Measurements from ENCODE around the gene ZNF778.

The ZNF778 gene

GRCh38 chr16:89217388-89218191 is at the start of gene ZNF778:
Gene ZNF778 (plus strand): TSS chr16:89217703. CDS start chr16:89221128, 3,425 bp downstream.
- DNase-seq (ENCODE audit: low spot score): peak; percentile 96

DNA sequence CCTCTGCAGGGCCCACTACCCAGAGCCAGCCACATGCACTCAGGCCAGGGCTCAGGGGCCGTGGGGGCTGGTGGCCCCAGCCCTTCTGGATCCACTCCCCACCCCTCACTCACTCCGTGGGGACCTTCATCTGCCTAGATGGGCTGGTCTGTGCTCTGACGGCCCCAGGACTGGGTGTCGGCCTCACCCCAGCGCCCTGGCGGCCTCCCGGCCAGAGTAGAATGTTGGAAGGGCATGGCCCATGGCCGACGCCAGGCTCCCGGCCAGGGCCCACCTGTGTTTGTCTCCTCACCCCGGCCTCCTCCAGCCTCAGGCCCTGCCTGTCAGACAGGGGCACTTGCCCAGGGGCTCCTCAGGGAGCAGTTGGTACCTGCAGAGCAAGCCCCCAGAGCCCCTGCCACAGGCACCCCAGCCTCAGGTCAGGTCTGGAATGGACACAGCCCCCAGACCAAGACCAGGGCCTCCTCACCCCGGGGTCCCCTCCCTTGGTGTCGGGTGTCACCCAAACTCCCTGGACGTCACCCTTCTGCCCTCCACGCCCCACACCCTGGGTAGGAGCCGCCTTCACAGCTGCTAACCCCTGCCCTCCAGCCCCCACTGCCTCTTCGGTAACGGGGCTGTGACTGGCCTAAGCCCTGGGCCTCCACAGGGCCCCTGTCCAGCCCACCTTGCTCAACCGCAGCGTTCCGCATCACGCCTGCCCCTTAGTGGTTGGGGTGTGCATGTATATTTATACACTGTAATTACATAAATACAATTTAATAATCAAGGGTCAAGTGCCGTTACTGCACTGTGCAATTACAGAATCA is 48.9 kb upstream of the ZNF778 start:
- no peak for DNase-seq (ENCODE audit: low spot score)

- DNase-seq (ENCODE audit: low spot score): no peak
Measured at GRCh38 chr16:89169778-89170177, 47.7 kb upstream of the ZNF778 start.

DNA sequence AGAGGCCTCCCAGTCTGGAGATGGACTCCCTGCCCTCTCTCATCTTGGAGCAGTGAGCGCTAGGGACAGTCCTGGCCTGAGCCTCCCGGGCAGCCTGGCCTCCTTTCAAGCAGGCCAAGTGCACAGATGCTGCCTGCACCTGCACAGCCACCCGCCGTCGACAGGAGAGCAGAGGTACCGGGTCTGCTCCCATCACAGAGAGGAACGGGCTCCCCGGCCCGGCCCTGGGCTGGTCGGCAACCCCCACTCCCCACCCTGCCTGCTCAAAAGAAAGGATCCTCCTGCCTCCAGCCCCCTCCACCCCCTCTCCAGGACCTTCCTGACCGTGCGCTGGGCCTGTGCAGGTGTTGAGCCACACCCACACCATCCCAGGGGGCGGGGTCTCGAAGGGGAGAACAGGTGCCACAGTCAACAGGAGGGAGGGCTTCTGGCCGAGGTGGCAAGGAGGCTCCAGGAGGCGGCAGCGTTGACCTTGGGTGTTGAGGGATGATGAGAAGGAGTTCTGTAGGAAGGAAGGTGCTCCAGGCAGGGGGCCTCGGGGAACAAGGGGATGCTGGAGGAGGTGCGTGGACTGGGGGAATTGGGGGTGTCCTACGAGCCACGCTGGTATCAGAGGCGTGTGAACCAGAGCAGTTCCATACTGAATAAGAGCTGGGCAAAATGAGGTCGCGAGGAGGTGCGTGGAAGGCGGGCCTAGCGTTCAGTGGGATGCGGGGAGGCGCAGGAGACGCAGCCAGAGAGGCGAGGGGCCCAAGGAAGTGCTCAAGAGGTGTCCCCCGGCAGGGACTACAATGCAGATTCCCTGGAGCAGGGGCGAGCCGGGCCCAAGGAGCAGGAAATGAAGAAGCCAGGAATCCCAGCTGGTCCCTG is 46.9 kb upstream of the ZNF778 start:
- no peak for DNase-seq (ENCODE audit: low spot score)

DNA sequence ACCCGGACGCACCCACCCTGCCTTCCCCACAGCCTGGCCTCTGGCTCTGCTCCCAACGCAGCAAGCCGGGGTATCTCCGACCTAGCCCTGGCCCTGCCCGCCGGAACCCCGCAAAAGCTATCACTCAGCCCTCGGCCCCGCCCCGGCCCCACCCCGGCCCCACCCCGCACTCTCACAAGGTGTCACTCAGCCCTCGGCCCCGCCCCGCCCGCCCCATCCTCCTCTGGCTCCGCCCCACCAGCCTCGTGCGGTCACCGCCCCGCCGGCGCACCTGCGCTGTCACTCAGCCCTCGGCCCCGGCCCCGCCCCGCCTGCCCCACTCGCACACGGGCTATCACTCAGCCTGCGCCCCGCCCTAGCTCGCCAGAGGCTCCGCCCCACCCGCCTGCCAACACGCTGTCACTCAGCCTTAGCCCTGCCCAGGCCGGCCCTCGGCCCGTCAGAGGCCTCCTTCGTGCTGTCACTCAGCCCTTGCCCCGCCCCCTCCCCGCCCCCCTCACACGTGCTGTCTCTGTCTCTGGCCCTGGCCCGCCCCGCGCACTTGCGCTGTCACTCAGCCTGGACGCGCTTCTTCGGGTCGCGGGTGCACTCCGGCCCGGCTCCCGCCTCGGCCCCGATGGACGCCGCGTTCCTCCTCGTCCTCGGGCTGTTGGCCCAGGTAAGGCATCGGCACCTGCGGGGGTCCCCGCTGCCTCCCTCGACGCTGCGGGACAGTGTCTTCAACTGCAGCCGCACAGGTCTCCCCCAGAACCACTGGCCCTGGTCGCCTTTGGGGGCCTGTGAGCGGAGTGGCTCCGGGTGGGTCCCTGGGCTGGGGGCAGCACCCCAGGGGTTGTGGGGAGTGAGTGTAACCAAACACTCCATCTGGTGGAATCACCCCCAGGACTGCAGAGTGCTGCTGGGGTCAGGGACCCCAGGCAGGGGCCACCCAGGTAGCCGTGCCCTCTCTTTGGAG is 46.0 kb upstream of the ZNF778 start, which contains the start of gene CDH15:
Gene CDH15, plus strand, starts transcription at position 533 of the 955 bp plus-strand sequence. Its CDS starts 84 bp downstream, at position 617.
- peak; percentile 97 for DNase-seq (ENCODE audit: low spot score)

DNA sequence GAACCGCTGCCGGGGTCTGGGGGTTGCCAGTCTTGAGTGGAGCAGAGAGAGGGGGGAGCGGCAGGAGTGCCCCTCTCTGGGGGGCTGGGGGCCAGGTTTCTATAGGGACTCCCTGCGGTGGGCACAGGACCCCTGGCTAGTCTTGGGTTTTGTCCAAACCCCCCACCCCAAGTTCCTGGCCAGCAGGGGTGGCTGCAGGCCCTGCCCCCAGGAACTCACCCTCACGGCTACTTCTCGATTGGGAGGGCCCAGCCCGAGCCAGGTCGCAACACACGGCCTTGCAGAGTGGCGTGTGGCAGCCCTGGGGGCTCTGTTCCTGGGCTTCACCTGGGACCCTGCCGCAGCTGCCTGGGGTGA is 45.4 kb upstream of the ZNF778 start:
- no peak for DNase-seq (ENCODE audit: low spot score)

GRCh38 chr16:89172528-89173173 is 44.9 kb upstream of the ZNF778 start:
- no peak for DNase-seq (ENCODE audit: low spot score)

DNA sequence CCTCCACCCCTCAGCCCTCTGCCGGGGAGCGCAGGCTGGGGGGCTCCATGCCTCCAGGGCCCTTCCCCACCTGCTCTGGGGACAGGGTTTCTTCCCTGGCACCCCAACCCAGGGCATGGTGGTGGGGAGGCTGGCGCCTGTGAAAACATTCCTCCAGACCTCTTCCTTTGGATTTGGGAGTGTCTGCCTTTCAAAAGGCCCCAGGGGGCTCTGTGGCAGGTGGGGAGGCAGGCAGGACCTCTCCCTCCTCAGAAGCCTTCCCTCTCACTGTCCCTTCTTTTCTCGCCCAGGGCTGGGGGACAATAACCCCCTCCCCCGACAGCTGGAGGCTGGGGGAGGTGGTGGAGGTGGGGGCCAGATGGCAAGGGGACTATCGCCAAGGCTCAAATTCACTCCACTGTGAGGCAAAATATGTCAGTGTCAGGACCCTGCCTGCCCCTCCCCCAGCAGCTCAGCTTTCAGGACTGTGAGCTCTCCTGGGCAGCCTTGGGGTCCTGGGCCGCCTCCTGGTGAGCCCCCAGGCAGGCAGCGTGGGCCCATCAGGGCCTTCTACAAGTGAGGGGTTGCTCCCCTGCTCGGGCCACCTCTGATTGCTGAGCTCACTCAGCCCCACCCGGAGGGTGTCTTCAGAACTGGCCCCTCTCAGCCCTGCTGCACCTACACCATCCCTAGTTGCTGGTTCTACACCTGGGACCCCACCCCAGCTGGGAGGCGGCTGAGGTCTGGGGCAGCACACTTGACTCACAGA is 44.2 kb upstream of the ZNF778 start:
- DNase-seq (ENCODE audit: low spot score): no peak

GRCh38 chr16:89174055-89174827 is 43.3 kb upstream of the ZNF778 start:
- DNase-seq (ENCODE audit: low spot score): no peak

DNA sequence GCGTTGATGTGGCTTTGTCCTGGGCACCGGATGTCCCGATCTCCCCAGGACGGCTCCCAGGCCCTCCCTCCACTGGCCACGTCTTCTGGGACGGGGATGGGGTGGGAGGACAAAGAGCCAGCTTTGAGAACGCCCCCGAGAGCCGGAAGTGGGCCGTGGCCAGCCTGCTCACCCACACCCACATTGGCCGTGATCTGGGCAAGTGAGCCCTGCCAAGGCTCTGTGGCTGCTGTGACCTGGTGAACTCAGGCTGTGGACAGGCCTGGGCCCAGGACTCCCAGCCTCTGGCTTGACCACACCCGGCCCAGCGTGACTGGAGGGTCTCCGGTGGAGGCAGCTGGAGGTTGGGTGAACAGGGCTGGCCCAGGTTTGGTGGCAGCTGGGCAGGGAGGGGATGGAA is 42.6 kb upstream of the ZNF778 start:
- no peak for DNase-seq (ENCODE audit: low spot score)

DNA sequence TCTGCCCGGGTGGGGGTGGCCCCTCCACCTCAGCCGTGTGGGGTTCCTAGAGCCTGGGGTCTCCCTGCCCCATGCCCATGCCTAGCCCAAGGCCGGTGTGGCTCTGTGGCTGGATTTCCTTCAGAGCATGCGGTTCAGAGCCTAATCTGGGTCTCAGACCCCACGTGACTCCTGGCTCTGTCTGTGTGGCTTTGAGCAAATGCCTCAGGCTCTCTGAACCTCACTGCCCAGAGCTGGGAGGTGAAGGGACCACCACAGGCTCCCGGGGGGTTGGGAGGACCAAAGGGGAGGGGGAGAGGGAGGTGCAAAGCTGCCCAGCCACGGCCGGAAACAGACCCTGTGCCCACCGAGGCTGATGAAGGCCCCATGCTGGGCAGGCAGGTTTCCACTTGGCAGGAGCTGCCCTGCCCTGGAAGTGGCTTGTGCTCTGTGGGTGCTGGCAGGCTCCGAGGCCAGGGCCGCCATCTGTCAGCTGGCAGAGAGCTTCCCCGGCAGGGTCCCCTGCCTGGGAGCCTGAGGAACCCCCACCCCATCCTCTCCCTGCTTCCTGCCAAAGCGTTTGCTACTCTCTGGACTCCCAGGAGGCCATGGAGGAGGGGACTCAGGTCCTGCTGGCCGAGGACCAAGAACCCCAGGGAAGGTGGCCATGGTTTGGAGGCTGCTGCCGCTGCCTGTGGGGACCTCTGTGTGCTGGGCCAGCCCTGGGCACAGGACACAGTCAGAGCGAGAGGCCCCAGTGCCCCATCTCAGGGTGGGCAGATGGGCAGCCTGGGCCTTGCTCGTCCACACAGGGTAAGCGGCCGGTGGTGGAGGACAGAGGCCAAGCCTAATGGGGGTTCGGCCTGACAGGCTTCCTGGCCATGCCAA is 42.0 kb upstream of the ZNF778 start:
- no peak for DNase-seq (ENCODE audit: low spot score)

- DNase-seq (ENCODE audit: low spot score): no peak
Measured at GRCh38 chr16:89176147-89176690, 41.3 kb upstream of the ZNF778 start.

DNA sequence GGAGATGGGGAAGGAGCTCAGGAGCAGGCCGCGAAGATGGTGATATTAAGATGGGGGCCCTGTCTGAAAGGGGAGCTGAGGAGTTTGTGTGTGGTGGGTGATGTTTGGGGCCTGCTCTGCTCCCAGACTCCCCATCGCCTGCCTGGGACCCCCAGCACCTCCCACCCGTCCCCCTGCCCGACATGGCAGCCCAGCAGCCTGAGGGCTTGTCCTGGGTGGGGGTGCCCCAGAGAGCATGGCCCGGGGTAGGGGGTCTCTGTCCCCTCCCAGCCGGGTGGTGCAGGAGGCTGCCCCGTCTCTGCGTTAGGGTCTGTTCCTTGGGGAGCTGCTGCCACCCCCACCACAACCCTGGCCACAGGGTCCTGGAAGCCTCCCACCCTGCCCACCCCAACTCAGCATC is 40.8 kb upstream of the ZNF778 start:
- no peak for DNase-seq (ENCODE audit: low spot score)

DNA sequence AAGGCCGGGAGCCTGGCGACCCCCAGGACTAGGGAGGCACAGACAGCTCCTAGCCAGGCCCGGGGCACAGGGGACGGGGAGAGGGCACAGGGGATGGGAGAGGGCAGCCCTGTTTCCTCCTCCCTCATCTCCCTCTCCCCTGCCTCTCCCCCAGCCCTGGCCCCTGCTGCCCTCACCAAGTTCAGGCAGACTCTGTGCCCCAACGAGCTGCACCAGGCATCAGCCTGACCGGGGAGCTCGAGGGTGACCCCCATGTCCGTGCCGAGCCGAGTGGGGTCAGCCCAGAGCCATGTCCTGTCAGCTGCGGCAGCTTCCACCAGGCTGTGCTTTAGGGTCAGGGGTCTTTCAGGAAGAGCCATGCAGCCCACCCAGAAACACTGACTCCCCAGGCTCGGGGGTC is 40.0 kb upstream of the ZNF778 start:
- DNase-seq (ENCODE audit: low spot score): no peak

GRCh38 chr16:89178453-89179147 is 38.9 kb upstream of the ZNF778 start:
- no peak for DNase-seq (ENCODE audit: low spot score)

GRCh38 chr16:89179148-89179484 is 38.4 kb upstream of the ZNF778 start:
- no peak for DNase-seq (ENCODE audit: low spot score)

DNA sequence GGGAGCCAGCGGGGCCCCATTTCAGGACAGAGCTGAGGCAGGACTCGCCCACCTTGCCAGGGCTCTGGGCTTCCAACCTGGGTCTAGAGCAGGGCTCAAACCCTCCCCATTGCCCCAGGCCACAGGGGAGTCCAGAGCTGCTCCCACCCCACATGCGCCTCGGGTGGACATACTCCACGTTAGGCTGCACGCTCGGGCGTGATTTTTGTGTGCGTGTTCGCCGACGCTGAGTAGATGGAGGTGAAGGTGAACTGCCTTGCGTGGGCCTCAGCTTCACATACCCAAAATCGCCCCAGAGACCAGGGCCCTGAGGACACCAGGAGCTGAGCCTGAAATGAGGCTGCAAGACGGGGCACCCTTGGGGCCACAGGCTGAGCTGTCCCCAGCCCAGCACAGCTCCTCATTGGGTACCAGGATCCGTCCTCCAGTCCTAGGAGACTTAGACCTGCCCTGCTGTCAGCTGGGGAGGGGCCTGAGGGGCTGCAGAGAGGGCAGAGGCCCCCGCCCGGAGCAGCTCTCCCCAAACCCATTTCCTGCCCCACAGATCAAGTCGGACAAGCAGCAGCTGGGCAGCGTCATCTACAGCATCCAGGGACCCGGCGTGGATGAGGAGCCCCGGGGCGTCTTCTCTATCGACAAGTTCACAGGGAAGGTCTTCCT is 37.7 kb upstream of the ZNF778 start:
- DNase-seq (ENCODE audit: low spot score): no peak

Measured in iPS-NIHi11 (cell line).